GM12878 (cell line): Measurements from ENCODE around the gene UVRAG. TPM values are rescaled to one million over a fixed set of nuclear protein-coding genes. Genes with fewer than 3 reads are reported as not detected.

ENCODE experiments used
- CBX3 ChIP-seq: fragments of 200-600 bp; sonication (generic); IDR thresholded peaks from 2 replicates; pipeline ENCODE4 v1.6.1; 2016; ENCODE audit warnings: low read depth, borderline replicate concordance
- MYB ChIP-seq: fragments of 150-350 bp; IDR thresholded peaks from 2 replicates; pipeline ENCODE4 v1.6.1; 2014; ENCODE audit warnings: mild to moderate bottlenecking, low read depth, low read length, borderline replicate concordance
- POLR2AphosphoS5 ChIP-seq: IDR thresholded peaks from 2 replicates; pipeline ENCODE4 v1.6.1; 2011; ENCODE audit warnings: mild to moderate bottlenecking, low read length, inconsistent platforms
- ZBTB11 ChIP-seq: fragments of 450-650 bp; formaldehyde crosslinking; IDR thresholded peaks from 2 replicates; pipeline ENCODE4 v1.5.0; 2022; ENCODE audit warnings: mild to moderate bottlenecking, missing genetic modification characterization
- ZNF592 ChIP-seq: fragments of 450-650 bp; IDR thresholded peaks from 2 replicates; pipeline ENCODE4 v1.6.1; 2017; ENCODE audit warnings: mild to moderate bottlenecking, moderate library complexity
- ZSCAN29 ChIP-seq: fragments of 450-650 bp; IDR thresholded peaks from 2 replicates; pipeline ENCODE4 v1.6.1; 2017; ENCODE audit warnings: mild to moderate bottlenecking, moderate library complexity
- polyA plus RNA-seq, 11 experiments: library from polyadenylated mRNA; depleted of rRNA in 4 of 11; unstranded in 6 of 11; stranded (reverse) in 5 of 11; fragments of >200 nt; fragmentation: Nextera tagmentation in 4 of 11; fragmentation: Illumina TruSeq in 1 of 11; extraction: Ambion mirVana in 4 of 11; extraction: Trizol in 1 of 11; gene quantifications; 1 replicate in 1 of 11; 2 replicates in 10 of 11; pipeline versions ENCODE4 v1.2.1 to v1.2.3, GENCODE V29; 2011 to 2016; ENCODE audit warnings: inconsistent platforms in 2 of 11, missing spikeins in 2 of 11, low read depth in 1 of 11
- total RNA-seq, 4 experiments: library from RNA; depleted of rRNA in 3 of 4; stranded (reverse); fragments of >200 nt in 3 of 4; fragmentation: Illumina TruSeq in 1 of 4; extraction: Trizol in 1 of 4; gene quantifications; 2 replicates each; pipeline versions ENCODE4 v1.2.1 to v1.2.3, GENCODE V29; 2013 to 2021

The UVRAG gene
- total and polyA plus RNA-seq, 10 of the 15 experiments (the other 5 are each of a cell fraction or from before 2014, with no cell fraction given): 7.0 to 43.4 (median 37.0) TPM

DNA sequence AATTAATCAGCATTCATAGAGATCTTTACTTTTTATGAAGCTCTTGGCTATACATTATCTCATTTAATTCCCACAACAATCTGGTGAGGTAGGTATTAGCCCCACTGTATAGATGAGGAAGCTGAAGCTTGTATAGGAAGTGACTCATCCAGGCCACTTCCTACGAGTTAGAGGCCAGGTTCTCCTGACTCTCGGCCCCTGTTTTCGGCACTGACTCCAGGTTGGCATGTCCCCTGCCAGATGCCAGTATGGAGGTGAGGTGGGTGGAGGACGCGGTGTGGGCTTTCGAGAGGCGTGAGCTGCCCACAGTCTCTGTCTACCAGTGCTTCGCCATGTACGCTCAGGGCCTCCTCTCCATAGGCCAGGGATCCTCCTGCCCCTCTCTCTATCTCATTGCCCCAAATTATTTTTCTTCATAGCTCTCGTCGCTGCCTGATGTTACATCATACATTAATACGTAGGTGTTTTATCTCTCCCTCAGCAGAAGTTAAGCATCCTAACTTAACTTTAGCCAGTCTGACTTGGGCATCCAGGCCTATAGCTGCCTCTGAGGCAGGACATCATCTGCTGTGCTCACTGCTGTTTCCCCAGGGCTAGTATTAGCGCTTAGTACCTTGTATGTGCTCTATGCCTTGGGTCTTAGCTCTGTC is 37.4 kb upstream of the UVRAG start (continued):
- TF ChIP-seq ZNF592 (no peak), ZSCAN29 (no peak), CBX3 (no peak), POLR2AphosphoS5 (no peak), MYB (no peak), ZBTB11 (CRISPR knock-in tag) (no peak)
